ENCODE data around the gene BCAS4.
"Not testable (repeated sequence)": the region's sequence is repeated elsewhere in the genome, so short reads cannot be mapped to it uniquely, and the experiment has no call there.

Gene BCAS4

GRCh38 chr20:50788045-50788991 is 6.5 kb upstream of the BCAS4 start:
- no peak overlapping the region for H3K4me3 ChIP-seq
- H3K27ac ChIP-seq, result no peak overlapping the region
- peaks cover 44% of the 10 kb centered on the region for H3K4me1 ChIP-seq
- H3K4me2 ChIP-seq, result peak overlapping the region; percentile 62
- no peak for TF ChIP-seq Cebpa-rat (IDR thresholded peaks at IDR 0.05)
- H3K27me3 ChIP-seq, result no peaks in the 10 kb centered on the region
- H3K9ac ChIP-seq, result peak overlapping the region; percentile 12; the same call in 1 of the 2 replicates
- no peaks in the 10 kb centered on the region for H4K20me1 ChIP-seq
- no peaks in the 10 kb centered on the region for H3K9me3 ChIP-seq
- H3K36me3 ChIP-seq, result no peaks in the 10 kb centered on the region

GRCh38 chr20:50789968-50790650 is 4.8 kb upstream of the BCAS4 start:
- H3K27ac ChIP-seq, result peak overlapping the region; percentile 91
- no peaks in the 10 kb centered on the region for H3K9me3 ChIP-seq
- H3K27me3 ChIP-seq, result no peaks in the 10 kb centered on the region
- no peaks in the 10 kb centered on the region for H4K20me1 ChIP-seq
- TF ChIP-seq Cebpa-rat (IDR thresholded peaks at IDR 0.05), result no peak
- no peaks in the 10 kb centered on the region for H3K36me3 ChIP-seq
- H3K4me3 ChIP-seq, result no peak overlapping the region
- peak overlapping the region; percentile 75 for H3K4me2 ChIP-seq
- peak overlapping the region; percentile 81 for H3K9ac ChIP-seq
- H3K4me1 ChIP-seq, result peaks cover 56% of the 10 kb centered on the region

GRCh38 chr20:50790651-50791277 is 4.1 kb upstream of the BCAS4 start:
- Histone ChIP-seq H3K9me3 (no peaks in the 10 kb centered on the region), H3K27me3 (no peaks in the 10 kb centered on the region), H3K4me1 (peaks cover 56% of the 10 kb centered on the region), H4K20me1 (no peaks in the 10 kb centered on the region), H3K27ac (peak overlapping the region; percentile 91), H3K9ac (peak overlapping the region; percentile 81), H3K4me3 (no peak overlapping the region), H3K36me3 (no peaks in the 10 kb centered on the region), H3K4me2 (peak overlapping the region; percentile 75)
- TF ChIP-seq Cebpa-rat (IDR thresholded peaks at IDR 0.05), result no peak

- Histone ChIP-seq H3K4me3 (no peak overlapping the region), H4K20me1 (no peaks in the 10 kb centered on the region), H3K27me3 (no peaks in the 10 kb centered on the region), H3K36me3 (no peaks in the 10 kb centered on the region; the same call in 1 of the 2 replicates), H3K4me2 (peak overlapping the region; percentile 95; the same call in 1 of the 2 replicates), H3K9me3 (no peaks in the 10 kb centered on the region), H3K4me1 (peaks cover 64% of the 10 kb centered on the region), H3K9ac (no peak overlapping the region), H3K27ac (peak overlapping the region; percentile 37; the same call in 1 of the 2 replicates)
- TF ChIP-seq Cebpa-rat (IDR thresholded peaks at IDR 0.05), result no peak
These were observed 1.9 kb upstream of the BCAS4 start for GRCh38 chr20:50792708-50793574.

- not testable (repeated sequence) for H3K9ac ChIP-seq, H3K27ac ChIP-seq, H4K20me1 ChIP-seq, H3K9me3 ChIP-seq, H3K27me3 ChIP-seq, H3K36me3 ChIP-seq
- Histone ChIP-seq H3K4me3 (peak overlapping the region; percentile 94), H3K4me1 (peaks cover 64% of the 10 kb centered on the region), H3K4me2 (peak overlapping the region; percentile 95)
These were observed 1.3 kb upstream of the BCAS4 start for GRCh38 chr20:50793575-50794016.

- H3K4me1 ChIP-seq, result peaks cover 66% of the 10 kb centered on the region
- peaks cover 7% of the 10 kb centered on the region; the same call in 1 of the 2 replicates for H3K36me3 ChIP-seq
- peak overlapping the region; percentile 88 for H3K27ac ChIP-seq
- TF ChIP-seq Cebpa-rat (IDR thresholded peaks at IDR 0.05), result no peak
- H3K27me3 ChIP-seq, result no peaks in the 10 kb centered on the region
- peaks cover 8% of the 10 kb centered on the region; the same call in 1 of the 2 replicates for H4K20me1 ChIP-seq
- peak overlapping the region; percentile 94 for H3K4me3 ChIP-seq
- H3K9me3 ChIP-seq, result no peaks in the 10 kb centered on the region
- H3K4me2 ChIP-seq, result peak overlapping the region; percentile 95
- peak overlapping the region; percentile 84 for H3K9ac ChIP-seq
These were observed 548 bp upstream of the BCAS4 start for GRCh38 chr20:50794181-50794845.

GRCh38 chr20:50797142-50797541 is 2.3 kb downstream of the BCAS4 start:
- no peak overlapping the region for H3K9ac ChIP-seq
- H3K4me3 ChIP-seq, result 0 out of 2 replicates have a peak overlapping the region, but pooled peaks have one; percentile 16
- no peaks in the 10 kb centered on the region for H3K9me3 ChIP-seq
- no peak for TF ChIP-seq Cebpa-rat (IDR thresholded peaks at IDR 0.05)
- peaks cover 76% of the 10 kb centered on the region for H3K4me1 ChIP-seq
- peaks cover 35% of the 10 kb centered on the region for H3K36me3 ChIP-seq
- H3K27ac ChIP-seq, result 0 out of 2 replicates have a peak overlapping the region, but pooled peaks have one; percentile 27
- H3K27me3 ChIP-seq, result no peaks in the 10 kb centered on the region
- peak overlapping the region; percentile 74 for H3K4me2 ChIP-seq
- peaks cover 21% of the 10 kb centered on the region; the same call in 1 of the 2 replicates for H4K20me1 ChIP-seq

GRCh38 chr20:50798650-50799049 is 3.8 kb downstream of the BCAS4 start:
- Histone ChIP-seq H3K4me2 (peak overlapping the region; percentile 74), H3K36me3 (peaks cover 39% of the 10 kb centered on the region), H3K9ac (peak overlapping the region; percentile 54), H3K4me1 (peaks cover 78% of the 10 kb centered on the region), H4K20me1 (peaks cover 21% of the 10 kb centered on the region; the same call in 1 of the 2 replicates), H3K9me3 (no peaks in the 10 kb centered on the region), H3K27ac (peak overlapping the region; percentile 72; the same call in 1 of the 2 replicates), H3K4me3 (no peak overlapping the region), H3K27me3 (no peaks in the 10 kb centered on the region)
- no peak for TF ChIP-seq Cebpa-rat (IDR thresholded peaks at IDR 0.05)

All from BLaER1 (cell line).